ENCODE results near the gene CASQ1.

The CASQ1 gene

DNA sequence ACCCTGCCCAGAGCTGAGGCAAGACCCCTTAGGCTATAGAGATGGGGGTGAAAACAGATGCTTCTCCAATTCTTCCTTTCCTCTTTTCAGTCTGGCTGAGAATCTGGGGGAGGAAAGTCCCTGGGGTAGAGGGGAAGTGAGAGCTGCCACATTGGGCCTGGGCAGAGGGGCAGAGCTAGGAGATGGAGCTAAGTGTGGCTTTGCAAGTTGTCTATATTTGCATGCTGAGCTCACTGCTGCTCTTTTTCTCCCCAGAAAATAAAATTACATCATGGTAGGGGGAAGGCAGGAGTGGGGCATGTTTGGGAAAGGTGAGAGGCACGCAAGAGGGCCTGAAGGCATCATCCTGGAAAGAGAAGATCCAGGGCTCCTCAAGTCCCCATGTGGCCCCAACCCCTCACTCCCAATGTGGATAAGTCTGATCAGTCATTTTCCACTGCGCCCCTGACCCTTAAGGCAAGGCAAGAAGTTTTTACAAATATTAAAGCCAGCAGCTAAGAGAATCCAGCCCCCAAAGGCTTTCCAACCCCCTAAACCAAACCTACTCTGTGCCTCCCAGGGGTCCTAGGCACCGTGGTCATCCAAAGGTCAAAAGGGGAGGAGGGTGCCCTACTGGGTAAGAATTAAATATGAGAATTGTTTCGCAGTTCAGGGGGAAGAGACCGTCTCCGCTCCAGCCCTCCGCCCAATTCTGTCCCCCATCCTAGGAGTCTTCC lies 14.3 kb downstream of the CASQ1 start:
- TF ChIP-seq ZFX (IDR thresholded peaks at IDR 0.05) = no peak
- TF ChIP-seq, protein P1, sequence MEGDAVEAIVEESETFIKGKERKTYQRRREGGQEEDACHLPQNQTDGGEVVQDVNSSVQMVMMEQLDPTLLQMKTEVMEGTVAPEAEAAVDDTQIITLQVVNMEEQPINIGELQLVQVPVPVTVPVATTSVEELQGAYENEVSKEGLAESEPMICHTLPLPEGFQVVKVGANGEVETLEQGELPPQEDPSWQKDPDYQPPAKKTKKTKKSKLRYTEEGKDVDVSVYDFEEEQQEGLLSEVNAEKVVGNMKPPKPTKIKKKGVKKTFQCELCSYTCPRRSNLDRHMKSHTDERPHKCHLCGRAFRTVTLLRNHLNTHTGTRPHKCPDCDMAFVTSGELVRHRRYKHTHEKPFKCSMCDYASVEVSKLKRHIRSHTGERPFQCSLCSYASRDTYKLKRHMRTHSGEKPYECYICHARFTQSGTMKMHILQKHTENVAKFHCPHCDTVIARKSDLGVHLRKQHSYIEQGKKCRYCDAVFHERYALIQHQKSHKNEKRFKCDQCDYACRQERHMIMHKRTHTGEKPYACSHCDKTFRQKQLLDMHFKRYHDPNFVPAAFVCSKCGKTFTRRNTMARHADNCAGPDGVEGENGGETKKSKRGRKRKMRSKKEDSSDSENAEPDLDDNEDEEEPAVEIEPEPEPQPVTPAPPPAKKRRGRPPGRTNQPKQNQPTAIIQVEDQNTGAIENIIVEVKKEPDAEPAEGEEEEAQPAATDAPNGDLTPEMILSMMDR (conservative IDR thresholded peaks at IDR 0.05) = no peak
- peak overlapping the region; percentile 87 for H3K27ac ChIP-seq

DNA sequence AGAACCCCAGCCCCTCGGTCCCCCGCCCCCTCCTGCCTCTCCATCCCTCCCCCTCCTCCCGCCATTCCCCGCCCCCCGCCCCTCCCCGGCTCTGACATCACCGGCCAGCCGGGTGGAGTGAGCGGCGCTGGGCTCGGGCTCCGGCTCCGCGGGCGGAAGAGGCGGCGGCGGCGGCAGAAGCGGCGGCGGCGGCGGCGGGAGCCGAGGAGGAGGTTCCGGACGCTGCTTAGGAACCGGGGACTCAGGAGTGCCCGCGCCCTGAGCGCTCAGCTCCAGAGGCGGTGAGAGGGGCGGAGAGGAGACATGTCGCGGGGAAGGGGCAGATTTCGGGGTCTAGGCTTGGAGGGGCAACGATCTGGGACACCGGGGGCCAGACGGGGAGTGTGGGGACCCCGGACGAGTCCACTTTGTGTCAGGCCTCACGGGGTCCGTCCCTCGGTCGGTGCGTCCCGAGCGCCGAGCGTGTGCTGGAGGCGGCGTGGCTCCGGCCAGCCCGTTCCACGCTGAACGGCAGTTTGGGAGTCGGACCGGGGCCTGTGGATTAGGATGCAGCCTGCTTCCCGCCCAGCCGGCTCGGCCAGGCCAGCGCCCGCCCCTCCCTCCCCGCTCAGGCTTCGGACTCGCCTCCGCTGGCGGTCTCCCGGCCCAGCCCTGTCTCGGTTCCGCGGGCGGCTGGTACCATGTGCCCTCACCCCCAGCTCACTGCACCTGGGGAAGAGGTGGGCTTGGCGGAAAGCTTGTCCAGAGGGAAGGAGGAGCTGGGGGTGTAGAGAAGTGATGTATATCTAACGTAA lies 15.1 kb downstream of the CASQ1 start, which contains the start of gene PEA15:
Gene PEA15, plus strand, starts transcription at position 143 of the 794 bp plus-strand sequence. CDS start 6,161 bp downstream, outside the sequence.
- H3K27ac ChIP-seq = peak within 1 kb of the TSS; percentile 87
- TF ChIP-seq, protein P1 (conservative IDR thresholded peaks at IDR 0.05) = no peak
- peak; percentile 91 for TF ChIP-seq ZFX (IDR thresholded peaks at IDR 0.05)

DNA sequence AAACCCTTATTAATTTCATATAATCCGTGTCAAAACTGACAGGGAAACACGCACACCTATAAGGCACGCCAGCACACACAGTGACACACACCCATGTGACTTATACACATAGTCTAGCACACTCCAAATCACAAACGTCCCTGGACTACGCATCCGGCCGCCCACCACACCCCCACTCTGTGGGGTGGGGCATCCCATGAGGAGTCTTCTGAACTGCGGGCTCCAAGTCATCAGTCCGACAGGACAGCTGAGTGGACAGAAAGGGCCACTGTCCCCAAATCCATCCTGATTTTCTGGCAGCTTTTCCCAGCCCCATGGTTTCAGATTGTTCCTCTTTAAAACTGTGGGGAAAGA lies 15.6 kb downstream of the CASQ1 start:
- no peak for TF ChIP-seq ZFX (IDR thresholded peaks at IDR 0.05)
- TF ChIP-seq, protein P1 (conservative IDR thresholded peaks at IDR 0.05) = no peak
- H3K27ac ChIP-seq = peak overlapping the region; percentile 87

DNA sequence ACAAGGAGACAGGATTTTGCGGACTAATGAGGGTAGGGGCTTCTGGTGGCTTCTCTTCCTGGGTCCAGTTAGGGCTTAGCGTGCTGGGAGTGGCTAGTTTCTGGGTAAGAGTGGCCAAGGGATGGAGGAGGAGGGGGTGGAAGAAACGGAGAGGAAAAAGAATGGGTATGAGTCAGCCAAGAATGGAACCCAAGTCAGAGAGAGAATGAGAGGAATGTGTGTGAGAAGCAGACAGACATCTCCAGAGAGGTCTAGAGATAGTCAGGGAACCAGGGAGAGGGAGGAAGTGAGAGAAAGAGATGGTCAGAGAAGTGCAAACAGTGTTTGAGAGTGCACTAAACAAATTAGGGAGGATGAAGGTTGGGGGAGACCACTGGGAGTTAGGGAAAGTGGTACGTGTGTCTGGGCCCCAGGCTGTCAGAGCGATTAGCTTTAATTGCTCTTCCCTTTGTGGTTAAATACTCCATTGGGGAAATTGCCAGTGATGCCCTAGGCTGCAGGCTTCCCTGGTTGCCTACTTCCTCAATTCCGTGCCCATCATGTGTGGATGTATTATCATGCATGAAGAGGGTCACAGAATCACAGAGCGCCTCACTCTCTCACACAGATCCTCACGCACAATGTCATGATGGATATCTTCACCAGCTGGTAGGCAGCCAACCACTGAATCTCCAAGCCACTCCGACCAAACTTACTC lies 16.2 kb downstream of the CASQ1 start:
- H3K27ac ChIP-seq = peak overlapping the region; percentile 87
- TF ChIP-seq, protein P1 (conservative IDR thresholded peaks at IDR 0.05) = no peak
- TF ChIP-seq ZFX (IDR thresholded peaks at IDR 0.05) = no peak

DNA sequence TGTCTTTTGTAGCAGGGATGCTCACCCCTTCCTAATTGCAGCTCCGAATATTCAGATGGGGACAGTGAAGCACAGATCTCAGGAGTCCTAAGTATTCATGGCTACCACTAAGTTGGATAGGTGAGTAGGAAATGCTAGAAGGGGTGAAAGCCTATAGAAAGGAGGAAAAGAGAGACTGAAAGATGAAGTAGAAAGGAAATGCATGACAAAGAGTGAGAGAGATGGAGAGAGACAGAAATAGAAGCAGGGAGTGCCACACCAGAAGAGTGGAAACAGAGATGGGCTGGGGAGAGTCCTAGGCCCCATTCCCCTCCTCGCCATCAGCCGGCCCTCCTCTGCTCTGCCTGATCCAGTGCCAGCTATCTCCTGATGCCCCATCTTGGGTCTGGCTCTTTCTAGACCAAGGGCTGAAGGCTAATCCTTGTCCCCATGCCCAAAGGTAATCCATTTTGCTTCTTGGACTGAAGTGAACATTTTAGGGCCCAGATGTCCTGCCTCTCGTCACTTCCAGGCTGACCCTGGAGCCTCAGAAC lies 16.8 kb downstream of the CASQ1 start:
- TF ChIP-seq ZFX (IDR thresholded peaks at IDR 0.05) = no peak
- TF ChIP-seq, protein P1 (conservative IDR thresholded peaks at IDR 0.05) = no peak
- H3K27ac ChIP-seq = no peak overlapping the region

DNA sequence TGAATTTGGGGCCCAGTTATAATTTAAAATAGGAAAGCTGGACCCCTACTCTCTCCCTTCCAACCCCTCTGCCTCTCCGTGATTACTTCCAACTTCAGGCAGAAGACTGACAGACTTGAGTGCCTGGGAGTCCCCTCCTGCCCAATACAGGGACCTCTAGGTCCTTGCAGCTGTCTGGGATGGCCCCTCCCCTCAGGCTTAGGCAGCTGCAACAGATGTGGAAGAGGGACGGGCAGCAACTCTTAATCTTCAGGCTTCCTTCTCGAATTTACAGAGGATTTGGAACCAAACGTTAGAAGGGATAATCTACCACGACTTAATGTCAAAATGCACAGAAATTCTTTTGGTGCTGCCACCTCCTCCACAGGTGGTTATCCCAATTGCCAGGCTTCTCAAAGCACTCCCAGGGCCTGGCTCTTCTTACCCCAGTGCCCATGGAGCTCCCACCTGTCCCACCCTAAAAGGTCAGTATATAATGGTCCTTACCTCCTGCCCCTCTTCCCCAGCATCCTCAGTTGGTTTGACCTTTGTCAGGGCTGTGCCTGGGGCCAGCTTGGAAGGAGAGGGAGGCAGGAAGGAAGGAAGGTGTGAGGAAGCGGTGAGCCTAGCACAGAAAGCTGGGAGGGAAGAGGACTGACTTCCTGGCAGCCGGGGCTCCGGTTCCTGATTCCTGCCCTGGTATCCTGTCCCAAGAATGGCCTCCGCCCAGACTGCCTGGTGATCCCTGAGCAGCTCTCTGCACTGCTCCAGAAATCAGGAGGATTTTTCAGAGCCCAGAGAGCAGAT lies 17.6 kb downstream of the CASQ1 start:
- H3K27ac ChIP-seq = no peak overlapping the region
- TF ChIP-seq, protein P1 (conservative IDR thresholded peaks at IDR 0.05) = no peak
- no peak for TF ChIP-seq ZFX (IDR thresholded peaks at IDR 0.05)

Measured in C4-2B (cell line).